Ovary (tissue), 9 donors: Measurements from ENCODE around the gene CHD2. TPM values are rescaled to one million over a fixed set of nuclear protein-coding genes. Genes with fewer than 3 reads are reported as not detected.

Experiments
- DNase-seq, 5 donors: peaks; one replicate each; pipeline ENCODE4 v3.0.0-alpha.2; 2019 to 2020
- H3K27ac ChIP-seq, 2 donors: fragments of 200-600 bp; one replicate each; pipeline versions ENCODE4 v1.5.1 to v1.8.0; 2019 to 2022
- H3K27me3 ChIP-seq: fragments of 200-600 bp; one replicate; pipeline ENCODE4 v1.8.0; 2022
- H3K36me3 ChIP-seq: fragments of 200-600 bp; sonication (generic); one replicate; pipeline ENCODE4 v1.5.1; 2019
- H3K4me1 ChIP-seq: one replicate; pipeline ENCODE4 v1.8.1; 2013; ENCODE audit warnings: mild to moderate bottlenecking, moderate library complexity; ENCODE audit not compliant: insufficient read depth
- H3K4me3 ChIP-seq: fragments of 200-600 bp; sonication (generic); one replicate; pipeline ENCODE4 v1.5.1; 2017
- H3K9me3 ChIP-seq, 2 donors: fragments of 200-600 bp in 1 of 2; sonication (generic) in 1 of 2; one replicate each; pipeline versions ENCODE4 v1.5.1 to v1.8.1; 2013 to 2019; ENCODE audit warnings: mild to moderate bottlenecking in 1 of 2, moderate library complexity in 1 of 2
- CTCF ChIP-seq, 3 donors: fragments of 450-650 bp in 2 of 3; fragments of 200-600 bp in 1 of 3; IDR thresholded peaks; one replicate each; pipeline versions ENCODE4 v1.5.1 to v1.8.0; 2016 to 2022; ENCODE audit warnings: antibody characterized with exemption in 3 of 3, mild to moderate bottlenecking in 1 of 3
- EP300 ChIP-seq: sonication (generic); formaldehyde crosslinking; IDR thresholded peaks from one replicate; pipeline ENCODE4 v1.6.1; 2017; ENCODE audit warnings: antibody characterized with exemption
- POLR2A ChIP-seq: fragments of 450-650 bp; IDR thresholded peaks from one replicate; pipeline ENCODE4 v1.6.1; 2017; ENCODE audit warnings: antibody characterized with exemption, mild to moderate bottlenecking, moderate library complexity
- WGBS, 3 donors: extraction: QIAGEN DNeasy Blood & Tissue Kit in 1 of 3; methylation state at CpG; one replicate each; pipeline versions ENCODE4 v1.1.5 to v1.1.7; 2013 to 2017; 5-methylcytosine and 5-hydroxymethylcytosine counted together
- intact Hi-C, 4 donors: fragments of 100-400 bp; cut with DNase I; formaldehyde crosslinking; loops; one replicate each; pipeline versions ENCODE4 v1.11.0 to v1.15.1; 2022 to 2023
- polyA plus RNA-seq, 2 donors: library from polyadenylated mRNA; stranded (reverse); fragments of 200-250 nt in 1 of 2; fragments of 350-450 nt in 1 of 2; fragmentation: Illumina TruSeq in 1 of 2; extraction: RNeasy Lipid Tissue Mini Kit (QIAGEN cat#74804) in 1 of 2; gene quantifications; one replicate each; pipeline ENCODE4 v1.2.3, GENCODE V29; 2013 to 2014
- total RNA-seq, 7 donors: library from RNA; depleted of rRNA in 2 of 7; stranded (reverse); fragments of >200 nt in 2 of 7; fragmentation: NEBNext Ultra II Directional in 3 of 7; extraction: Animal tissue kit (Norgen Biotek cat#: 25700) in 3 of 7; gene quantifications; one replicate each; pipeline versions ENCODE4 v1.1.0 to v1.2.4, GENCODE V29; 2016 to 2023
- donor health status: DM: no; HTN: no; CAD: no; lungs with moderate emphysema.
- donor health status: DM: no; HTN: no; CAD: no.
- donor health status: Bipolar disorder and iron deficiency.
- donor health status: DM: yes; HTN: yes; CAD: no.
- donor health status: DM: no; HTN: no; CAD: no.
- donor health status: DM: yes; HTN: yes; CAD: no.

CHD2 gene
- total and polyA plus RNA-seq, 9 donors = 43.6 to 146 (median 98.2) TPM

- no peaks in the 10 kb centered on the region for H3K36me3 ChIP-seq
- H3K27me3 ChIP-seq = no peaks in the 10 kb centered on the region
- DNase-seq = no peak
- no peak for TF ChIP-seq POLR2A
- no peak for TF ChIP-seq CTCF (IDR thresholded peaks at IDR 0.05)
- TF ChIP-seq EP300 = no peak
- H3K9me3 ChIP-seq = no peaks in the 10 kb centered on the region
- peaks cover 4% of the 10 kb centered on the region for H3K4me1 ChIP-seq
- H3K4me3 ChIP-seq = no peak overlapping the region
- intact Hi-C loops = loop anchor here in 1 of 4 donors (10.0 kb wide), 1 partner anchor 57 kb away; no protein-coding TSS in a partner anchor
- no peak overlapping the region for H3K27ac ChIP-seq
Observed at GRCh38 chr15:92937901-92938300, 37.8 kb downstream of the CHD2 start.

GRCh38 chr15:92938387-92938786, 38.3 kb downstream of the CHD2 start:
- 88 to 94% (median 91%) methylated on average over 2 of the region's 2 CpGs for WGBS, 3 donors
- Histone ChIP-seq H3K36me3 (no peaks in the 10 kb centered on the region), H3K27me3 (no peaks in the 10 kb centered on the region), H3K4me3 (no peak overlapping the region), H3K4me1 (peaks cover 2% of the 10 kb centered on the region), H3K9me3 (no peaks in the 10 kb centered on the region), H3K27ac (no peak overlapping the region)
- TF ChIP-seq CTCF (IDR thresholded peaks at IDR 0.05) (no peak), POLR2A (no peak), EP300 (no peak)
- intact Hi-C loops = loop anchor here in 1 of 4 donors (10.0 kb wide), 1 partner anchor 56 kb away; no protein-coding TSS in a partner anchor
- no peak for DNase-seq

GRCh38 chr15:92941668-92942067, 41.5 kb downstream of the CHD2 start:
- Histone ChIP-seq H3K36me3 (no peaks in the 10 kb centered on the region), H3K27ac (no peak overlapping the region), H3K27me3 (no peaks in the 10 kb centered on the region), H3K9me3 (no peaks in the 10 kb centered on the region), H3K4me3 (no peak overlapping the region), H3K4me1 (peaks cover 1% of the 10 kb centered on the region)
- no peak for TF ChIP-seq EP300
- no peak for TF ChIP-seq CTCF (IDR thresholded peaks at IDR 0.05)
- TF ChIP-seq POLR2A = no peak
- DNase-seq = no peak
- WGBS, 3 donors = 88 to 98% (median 92%) methylated on average over 1 of the region's 1 CpG
- intact Hi-C loops = no loop called here

- Histone ChIP-seq H3K36me3 (no peaks in the 10 kb centered on the region), H3K27ac (no peak overlapping the region), H3K9me3 (no peaks in the 10 kb centered on the region), H3K4me3 (no peak overlapping the region), H3K4me1 (no peaks in the 10 kb centered on the region), H3K27me3 (no peaks in the 10 kb centered on the region)
- intact Hi-C loops = no loop called here
- TF ChIP-seq POLR2A (no peak), EP300 (no peak), CTCF (IDR thresholded peaks at IDR 0.05) (no peak)
- 90 to 95% (median 92%) methylated on average over 3 of the region's 3 CpGs for WGBS, 3 donors
- DNase-seq = no peak
Observed at GRCh38 chr15:92942706-92943105, 42.6 kb downstream of the CHD2 start.

- no peak for TF ChIP-seq CTCF (IDR thresholded peaks at IDR 0.05)
- no peak for TF ChIP-seq POLR2A
- TF ChIP-seq EP300 = no peak
- H3K36me3 ChIP-seq = no peaks in the 10 kb centered on the region
- intact Hi-C loops = no loop called here
- no peak overlapping the region for H3K4me3 ChIP-seq
- H3K27me3 ChIP-seq = no peaks in the 10 kb centered on the region
- no peaks in the 10 kb centered on the region for H3K9me3 ChIP-seq
- DNase-seq = no peak
- no peak overlapping the region for H3K27ac ChIP-seq
- WGBS, 3 donors = 48 to 62% (median 54%) methylated on average over 1 of the region's 1 CpG
- no peaks in the 10 kb centered on the region for H3K4me1 ChIP-seq
Observed at GRCh38 chr15:92943581-92943980, 43.5 kb downstream of the CHD2 start.
